HepG2 (cell line): ENCODE data around the gene CCL1. TPM values are rescaled to one million over a fixed set of nuclear protein-coding genes. Genes with fewer than 3 reads are reported as not detected.

ENCODE experiments used
- ATAC-seq: fragments of 200-7000 bp; cut with Tn5 transposase; 3 replicates; pipeline ENCODE4 v1.9.1; 2020; ENCODE audit warnings: mild to moderate bottlenecking, moderate library complexity
- BruUV-seq: library from RNA; stranded (reverse); fragments of 400-500 nt; replicated peaks from 2 replicates; lab custom pipeline; 2021; lab: Mats Ljungman, UMichigan
- CTCF ChIA-PET: fragments of 300-600 bp; formaldehyde crosslinking; extraction: SDS; loops from one replicate; lab custom pipeline; 2021; ENCODE audit warnings: low total read pairs, inconsistent platforms, low intra/inter-chr PET ratio; lab: Yijun Ruan, JAX
- POLR2A ChIA-PET: fragments of 350-600 bp; sonication (Branson Sonifier 250); formaldehyde crosslinking; loops from one replicate; lab custom pipeline; 2020; ENCODE audit warnings: antibody characterized with exemption, inconsistent platforms; lab: Yijun Ruan, JAX
- DNase-seq: peaks from one replicate; pipeline ENCODE4 v3.0.0-alpha.2; 2015; ENCODE audit warnings: low spot score
- FAIRE-seq: peaks from 3 replicates; lab custom pipeline; 2011; peaks lifted over from hg19 to GRCh38; lab: Jason Lieb, UNC
- H2AFZ ChIP-seq: one replicate; pipeline ENCODE4 v1.6.1; 2011; ENCODE audit warnings: low read length, inconsistent platforms
- H3K27ac ChIP-seq: fragments of 300-600 bp; 3 replicates; pipeline ENCODE4 v1.8.0; 2011; ENCODE audit warnings: mixed run types, mild to moderate bottlenecking, mixed read lengths, low read length, inconsistent platforms; ENCODE audit not compliant: insufficient read depth; ENCODE audit errors: extremely low read length
- H3K27me3 ChIP-seq, 2 experiments: fragments of 200-600 bp in 1 of 2; 2 replicates in 1 of 2; 3 replicates in 1 of 2; pipeline versions ENCODE4 v1.6.0 to v1.8.0; 2011; ENCODE audit warnings: low read length in 2 of 2, mild to moderate bottlenecking in 2 of 2, moderate library complexity in 2 of 2, inconsistent platforms in 1 of 2; ENCODE audit not compliant: insufficient read depth in 2 of 2, control insufficient read depth in 1 of 2
- H3K36me3 ChIP-seq, 2 experiments: fragments of 200-600 bp in 1 of 2; replicated peaks in 1 of 2; 2 replicates in 1 of 2; 3 replicates in 1 of 2; pipeline versions ENCODE4 v1.5.1 to v1.8.0; 2011; ENCODE audit warnings: low read length in 2 of 2, inconsistent platforms in 1 of 2; ENCODE audit not compliant: insufficient read depth in 2 of 2, control insufficient read depth in 1 of 2
- H3K4me1 ChIP-seq: 2 replicates; pipeline ENCODE4 v1.5.1; 2012; ENCODE audit warnings: low read length, inconsistent platforms; ENCODE audit not compliant: insufficient read depth
- H3K4me2 ChIP-seq: 2 replicates; pipeline ENCODE4 v1.6.0; 2011; ENCODE audit warnings: low read depth, low read length, inconsistent platforms
- H3K4me3 ChIP-seq, 3 experiments: fragments of 200-600 bp in 1 of 3; sonication (generic), shearing (Covaris generic) in 1 of 3; replicated peaks in 1 of 3; 2 replicates each; pipeline ENCODE4 v1.5.1; 2011 to 2016; ENCODE audit warnings: low read length in 3 of 3, inconsistent platforms in 2 of 3, low read depth in 2 of 3, mild to moderate bottlenecking in 2 of 3, control low read depth in 1 of 3, mixed read lengths in 1 of 3; ENCODE audit not compliant: insufficient read depth in 1 of 3
- H3K79me2 ChIP-seq: one replicate; pipeline ENCODE4 v1.6.1; 2011; ENCODE audit warnings: low read length, inconsistent platforms; ENCODE audit not compliant: insufficient read depth
- H3K9ac ChIP-seq: 2 replicates; pipeline ENCODE4 v1.6.0; 2011; ENCODE audit warnings: mild to moderate bottlenecking, low read depth, low read length, inconsistent platforms; ENCODE audit not compliant: insufficient read depth
- H3K9me3 ChIP-seq: 2 replicates; pipeline ENCODE4 v1.5.1; 2012; ENCODE audit warnings: mild to moderate bottlenecking, low read length
- H4K20me1 ChIP-seq: 2 replicates; pipeline ENCODE4 v1.6.0; 2011; ENCODE audit warnings: inconsistent platforms, mild to moderate bottlenecking, low read length, moderate library complexity; ENCODE audit not compliant: insufficient read depth
- ARID2 ChIP-seq: sonication (generic); formaldehyde crosslinking; IDR thresholded peaks from 2 replicates; pipeline ENCODE4 v1.8.1; 2022; ENCODE audit warnings: mild to moderate bottlenecking, missing genetic modification reagents, borderline replicate concordance
- BHLHE40 ChIP-seq: IDR thresholded peaks from 2 replicates; pipeline ENCODE4 v1.6.1; 2011; ENCODE audit warnings: low read length, improper control_type of control experiment
- JUND ChIP-seq: sonication (generic); formaldehyde crosslinking; IDR thresholded peaks from 2 replicates; pipeline ENCODE4 v1.8.0; 2022; ENCODE audit warnings: mild to moderate bottlenecking, missing genetic modification reagents
- NFATC3 ChIP-seq: sonication (generic); formaldehyde crosslinking; IDR thresholded peaks from 2 replicates; pipeline ENCODE4 v1.5.1; 2020; ENCODE audit warnings: mild to moderate bottlenecking, missing genetic modification reagents
- SOX6 ChIP-seq, 2 experiments: fragments of 450-650 bp in 1 of 2; sonication (generic) in 1 of 2; formaldehyde crosslinking in 1 of 2; IDR thresholded peaks; 2 replicates each; pipeline versions ENCODE4 v1.4.0 to v1.6.1; 2017 to 2020; ENCODE audit warnings: antibody characterized with exemption in 1 of 2, mild to moderate bottlenecking in 1 of 2, missing genetic modification reagents in 1 of 2
- ZBTB1 ChIP-seq: sonication (generic); formaldehyde crosslinking; IDR thresholded peaks from 2 replicates; pipeline ENCODE4 v1.4.0; 2020; ENCODE audit warnings: missing genetic modification reagents, borderline replicate concordance
- ZIK1 ChIP-seq: sonication (generic); formaldehyde crosslinking; IDR thresholded peaks from 2 replicates; pipeline ENCODE4 v1.5.0; 2020; ENCODE audit warnings: mild to moderate bottlenecking, low read depth, missing genetic modification reagents, borderline replicate concordance
- ZNF10 ChIP-seq: sonication (generic); formaldehyde crosslinking; IDR thresholded peaks from 2 replicates; pipeline ENCODE4 v1.4.0; 2020; ENCODE audit warnings: mild to moderate bottlenecking, low read depth, missing genetic modification reagents, borderline replicate concordance
- ZNF549 ChIP-seq: sonication (generic); formaldehyde crosslinking; IDR thresholded peaks from 2 replicates; pipeline ENCODE4 v1.5.0; 2020; ENCODE audit warnings: missing genetic modification reagents
- ZNF598 ChIP-seq: sonication (generic); formaldehyde crosslinking; IDR thresholded peaks from 2 replicates; pipeline ENCODE4 v1.5.1; 2020; ENCODE audit warnings: mild to moderate bottlenecking, missing genetic modification reagents, borderline replicate concordance
- ZNF839 ChIP-seq: sonication (generic); formaldehyde crosslinking; IDR thresholded peaks from 2 replicates; pipeline ENCODE4 v1.4.0; 2020; ENCODE audit warnings: missing genetic modification reagents, mild to moderate bottlenecking, borderline replicate concordance
- WGBS: methylation state at CpG from one replicate; pipeline ENCODE4 v1.1.6; 2017; ENCODE audit warnings: low lambda C conversion rate; 5-methylcytosine and 5-hydroxymethylcytosine counted together
- in situ Hi-C: cut with HindIII; loops from 2 replicates; pipeline ENCODE4 v1.10.0; 2017; ENCODE audit warnings: low pct_unique_long_range_greater_than_20kb; ENCODE audit not compliant: extremely low pct_ligation_motif_present
- intact Hi-C: fragments of 100-400 bp; cut with micrococcal nuclease; formaldehyde crosslinking; loops from one replicate; pipeline ENCODE4 v1.10.0; 2022; ENCODE audit not compliant: unreplicated experiment
- polyA plus RNA-seq, 8 experiments: library from polyadenylated mRNA; depleted of rRNA in 3 of 8; stranded (reverse) in 7 of 8; unstranded in 1 of 8; fragments of >200 nt; fragmentation: Illumina TruSeq in 4 of 8; extraction: Trizol in 4 of 8; gene quantifications; 2 replicates each; pipeline versions ENCODE4 v1.2.1 to v1.2.3, GENCODE V29; 2011 to 2016; ENCODE audit warnings: low read depth in 4 of 8, missing spikeins in 1 of 8, mixed read lengths in 1 of 8; ENCODE audit not compliant: insufficient read depth in 1 of 8
- total RNA-seq, 5 experiments: library from RNA; depleted of rRNA; stranded (reverse); fragments of >200 nt; fragmentation: Illumina TruSeq; extraction: Trizol; gene quantifications; 2 replicates each; pipeline ENCODE4 v1.2.3, GENCODE V29; 2016; ENCODE audit warnings: low read depth in 1 of 5
- TF ChIP-seq, protein P1 (sequence below): sonication (generic); formaldehyde crosslinking; IDR thresholded peaks from 2 replicates; pipeline ENCODE4 v1.9.0; 2021; ENCODE audit warnings: missing genetic modification reagents, borderline replicate concordance
- TF ChIP-seq, protein P2 (sequence below): sonication (generic); formaldehyde crosslinking; IDR thresholded peaks from 2 replicates; pipeline ENCODE4 v1.5.1; 2020; ENCODE audit warnings: mild to moderate bottlenecking, missing genetic modification reagents, borderline replicate concordance
- TF ChIP-seq, protein P3 (sequence below): sonication (generic); formaldehyde crosslinking; IDR thresholded peaks from 2 replicates; pipeline ENCODE4 v1.8.1; 2022; ENCODE audit warnings: low read depth, mild to moderate bottlenecking, missing genetic modification reagents
- TF ChIP-seq, protein P4 (sequence below): sonication (generic); formaldehyde crosslinking; IDR thresholded peaks from 2 replicates; pipeline ENCODE4 v1.4.0; 2020; ENCODE audit warnings: missing genetic modification reagents

CCL1 gene
- total and polyA plus RNA-seq, 2 of the 13 experiments (the other 11 are each of a cell fraction or from before 2014, with no cell fraction given), result not detected

DNA sequence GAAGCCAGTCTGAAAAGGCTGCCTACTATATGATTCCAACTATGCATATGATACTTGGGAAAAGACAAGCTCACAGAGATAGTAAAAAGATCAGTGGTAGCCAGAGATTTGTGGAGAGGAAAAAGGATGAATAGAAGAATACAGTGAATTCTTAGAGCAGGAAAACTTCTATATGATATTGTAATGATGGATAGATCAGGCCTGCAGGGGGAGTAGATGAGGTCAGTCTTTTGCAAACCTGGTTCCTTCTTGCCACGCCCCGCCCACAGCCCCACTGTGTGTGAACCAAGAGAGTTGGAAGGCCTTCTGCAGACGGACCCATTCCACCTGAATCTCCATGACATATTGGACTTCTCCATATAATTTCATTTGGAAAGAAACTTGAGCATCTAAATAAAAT, 44.6 kb downstream of the CCL1 start:
- Histone ChIP-seq H3K27me3 (no peaks in the 10 kb centered on the region; a peak in 1 of 5 replicates), H3K79me2 (no peaks in the 10 kb centered on the region), H3K9ac (no peak overlapping the region), H3K4me1 (no peaks in the 10 kb centered on the region), H3K4me3 (no peak overlapping the region), H3K36me3 (no peaks in the 10 kb centered on the region), H3K27ac (no peak overlapping the region), H3K9me3 (no peaks in the 10 kb centered on the region), H3K4me2 (no peak overlapping the region), H2AFZ (no peak overlapping the region), H4K20me1 (no peaks in the 10 kb centered on the region)
- no TSS peak for BruUV-seq
- POLR2A ChIA-PET, result no interaction called here
- CTCF ChIA-PET, result interaction anchor here (1.2 kb wide), 1 partner anchor 43 kb away, joined by 3 read pairs; no protein-coding TSS in a partner anchor
- FAIRE-seq (no peak), DNase-seq (no peak), ATAC-seq (no peak)
- 7% methylated on average over 3 of the region's 3 CpGs for WGBS
- in situ Hi-C loops, result no loop called here
- intact Hi-C loops, result no loop called here
- TF ChIP-seq, protein P1, sequence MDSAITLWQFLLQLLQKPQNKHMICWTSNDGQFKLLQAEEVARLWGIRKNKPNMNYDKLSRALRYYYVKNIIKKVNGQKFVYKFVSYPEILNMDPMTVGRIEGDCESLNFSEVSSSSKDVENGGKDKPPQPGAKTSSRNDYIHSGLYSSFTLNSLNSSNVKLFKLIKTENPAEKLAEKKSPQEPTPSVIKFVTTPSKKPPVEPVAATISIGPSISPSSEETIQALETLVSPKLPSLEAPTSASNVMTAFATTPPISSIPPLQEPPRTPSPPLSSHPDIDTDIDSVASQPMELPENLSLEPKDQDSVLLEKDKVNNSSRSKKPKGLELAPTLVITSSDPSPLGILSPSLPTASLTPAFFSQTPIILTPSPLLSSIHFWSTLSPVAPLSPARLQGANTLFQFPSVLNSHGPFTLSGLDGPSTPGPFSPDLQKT (CRISPR knock-in tag), result no peak
- TF ChIP-seq NFATC3 (CRISPR knock-in tag), result no peak
- TF ChIP-seq, protein P2, sequence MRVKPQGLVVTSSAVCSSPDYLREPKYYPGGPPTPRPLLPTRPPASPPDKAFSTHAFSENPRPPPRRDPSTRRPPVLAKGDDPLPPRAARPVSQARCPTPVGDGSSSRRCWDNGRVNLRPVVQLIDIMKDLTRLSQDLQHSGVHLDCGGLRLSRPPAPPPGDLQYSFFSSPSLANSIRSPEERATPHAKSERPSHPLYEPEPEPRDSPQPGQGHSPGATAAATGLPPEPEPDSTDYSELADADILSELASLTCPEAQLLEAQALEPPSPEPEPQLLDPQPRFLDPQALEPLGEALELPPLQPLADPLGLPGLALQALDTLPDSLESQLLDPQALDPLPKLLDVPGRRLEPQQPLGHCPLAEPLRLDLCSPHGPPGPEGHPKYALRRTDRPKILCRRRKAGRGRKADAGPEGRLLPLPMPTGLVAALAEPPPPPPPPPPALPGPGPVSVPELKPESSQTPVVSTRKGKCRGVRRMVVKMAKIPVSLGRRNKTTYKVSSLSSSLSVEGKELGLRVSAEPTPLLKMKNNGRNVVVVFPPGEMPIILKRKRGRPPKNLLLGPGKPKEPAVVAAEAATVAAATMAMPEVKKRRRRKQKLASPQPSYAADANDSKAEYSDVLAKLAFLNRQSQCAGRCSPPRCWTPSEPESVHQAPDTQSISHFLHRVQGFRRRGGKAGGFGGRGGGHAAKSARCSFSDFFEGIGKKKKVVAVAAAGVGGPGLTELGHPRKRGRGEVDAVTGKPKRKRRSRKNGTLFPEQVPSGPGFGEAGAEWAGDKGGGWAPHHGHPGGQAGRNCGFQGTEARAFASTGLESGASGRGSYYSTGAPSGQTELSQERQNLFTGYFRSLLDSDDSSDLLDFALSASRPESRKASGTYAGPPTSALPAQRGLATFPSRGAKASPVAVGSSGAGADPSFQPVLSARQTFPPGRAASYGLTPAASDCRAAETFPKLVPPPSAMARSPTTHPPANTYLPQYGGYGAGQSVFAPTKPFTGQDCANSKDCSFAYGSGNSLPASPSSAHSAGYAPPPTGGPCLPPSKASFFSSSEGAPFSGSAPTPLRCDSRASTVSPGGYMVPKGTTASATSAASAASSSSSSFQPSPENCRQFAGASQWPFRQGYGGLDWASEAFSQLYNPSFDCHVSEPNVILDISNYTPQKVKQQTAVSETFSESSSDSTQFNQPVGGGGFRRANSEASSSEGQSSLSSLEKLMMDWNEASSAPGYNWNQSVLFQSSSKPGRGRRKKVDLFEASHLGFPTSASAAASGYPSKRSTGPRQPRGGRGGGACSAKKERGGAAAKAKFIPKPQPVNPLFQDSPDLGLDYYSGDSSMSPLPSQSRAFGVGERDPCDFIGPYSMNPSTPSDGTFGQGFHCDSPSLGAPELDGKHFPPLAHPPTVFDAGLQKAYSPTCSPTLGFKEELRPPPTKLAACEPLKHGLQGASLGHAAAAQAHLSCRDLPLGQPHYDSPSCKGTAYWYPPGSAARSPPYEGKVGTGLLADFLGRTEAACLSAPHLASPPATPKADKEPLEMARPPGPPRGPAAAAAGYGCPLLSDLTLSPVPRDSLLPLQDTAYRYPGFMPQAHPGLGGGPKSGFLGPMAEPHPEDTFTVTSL (CRISPR knock-in tag), result no peak
- no peak for TF ChIP-seq ZIK1 (CRISPR knock-in tag)
- no peak for TF ChIP-seq BHLHE40
- TF ChIP-seq ZNF598 (CRISPR knock-in tag), result no peak
- TF ChIP-seq, protein P3, sequence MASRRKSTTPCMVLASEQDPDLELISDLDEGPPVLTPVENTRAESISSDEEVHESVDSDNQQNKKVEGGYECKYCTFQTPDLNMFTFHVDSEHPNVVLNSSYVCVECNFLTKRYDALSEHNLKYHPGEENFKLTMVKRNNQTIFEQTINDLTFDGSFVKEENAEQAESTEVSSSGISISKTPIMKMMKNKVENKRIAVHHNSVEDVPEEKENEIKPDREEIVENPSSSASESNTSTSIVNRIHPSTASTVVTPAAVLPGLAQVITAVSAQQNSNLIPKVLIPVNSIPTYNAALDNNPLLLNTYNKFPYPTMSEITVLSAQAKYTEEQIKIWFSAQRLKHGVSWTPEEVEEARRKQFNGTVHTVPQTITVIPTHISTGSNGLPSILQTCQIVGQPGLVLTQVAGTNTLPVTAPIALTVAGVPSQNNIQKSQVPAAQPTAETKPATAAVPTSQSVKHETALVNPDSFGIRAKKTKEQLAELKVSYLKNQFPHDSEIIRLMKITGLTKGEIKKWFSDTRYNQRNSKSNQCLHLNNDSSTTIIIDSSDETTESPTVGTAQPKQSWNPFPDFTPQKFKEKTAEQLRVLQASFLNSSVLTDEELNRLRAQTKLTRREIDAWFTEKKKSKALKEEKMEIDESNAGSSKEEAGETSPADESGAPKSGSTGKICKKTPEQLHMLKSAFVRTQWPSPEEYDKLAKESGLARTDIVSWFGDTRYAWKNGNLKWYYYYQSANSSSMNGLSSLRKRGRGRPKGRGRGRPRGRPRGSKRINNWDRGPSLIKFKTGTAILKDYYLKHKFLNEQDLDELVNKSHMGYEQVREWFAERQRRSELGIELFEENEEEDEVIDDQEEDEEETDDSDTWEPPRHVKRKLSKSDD, result no peak
- no peak for TF ChIP-seq ZNF839 (CRISPR knock-in tag)
- TF ChIP-seq ZNF10 (CRISPR knock-in tag), result no peak
- no peak for TF ChIP-seq SOX6 (IDR thresholded peaks at IDR 0.05)
- no peak for TF ChIP-seq SOX6 (CRISPR knock-in tag; IDR thresholded peaks at IDR 0.05)
- TF ChIP-seq JUND, result no peak
- TF ChIP-seq ZNF549 (CRISPR knock-in tag), result no peak
- TF ChIP-seq, protein P4, sequence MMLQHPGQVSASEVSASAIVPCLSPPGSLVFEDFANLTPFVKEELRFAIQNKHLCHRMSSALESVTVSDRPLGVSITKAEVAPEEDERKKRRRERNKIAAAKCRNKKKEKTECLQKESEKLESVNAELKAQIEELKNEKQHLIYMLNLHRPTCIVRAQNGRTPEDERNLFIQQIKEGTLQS (CRISPR knock-in tag), result no peak
- no peak for TF ChIP-seq ZBTB1 (CRISPR knock-in tag)
- no peak for TF ChIP-seq ARID2 (CRISPR knock-in tag)
